Measurements from ENCODE around the gene COL25A1.

DNA sequence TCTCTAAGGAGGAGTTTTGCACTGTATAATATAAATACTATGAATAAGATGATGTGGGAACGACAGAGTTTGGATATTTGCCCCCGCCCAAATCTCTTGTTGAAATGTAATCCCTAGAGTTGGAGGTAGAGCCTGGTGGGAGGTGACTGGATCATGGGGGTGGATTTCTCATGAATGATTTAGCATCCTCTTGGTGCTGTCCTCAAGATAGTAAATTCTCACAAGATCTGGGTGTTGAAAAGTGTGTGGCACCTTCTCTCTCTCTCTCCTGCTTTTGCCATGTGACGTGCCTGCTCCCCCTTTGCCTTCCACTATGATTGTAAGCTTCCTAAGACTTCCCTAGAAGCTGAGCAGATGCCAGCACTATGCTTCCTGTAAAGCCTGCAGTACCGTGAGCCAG lies 298.0 kb downstream of the COL25A1 start:
- TF ChIP-seq EZH2phosphoT487 (IDR thresholded peaks at IDR 0.05; ENCODE audit: insufficient read depth, low read depth), result no peak
- no peak for TF ChIP-seq EZH2 (IDR thresholded peaks at IDR 0.05; ENCODE audit: insufficient read depth, poor library complexity, severe bottlenecking)
